NCI-H446 treated with DMSO at 0.1 percent for 48 hours (cell line): ENCODE data around the gene PDE6G.

Experiments used
- DNase-seq: peaks from one replicate; lab custom pipeline; 2025; lab: John Stamatoyannopoulos, UW

PDE6G gene

DNA sequence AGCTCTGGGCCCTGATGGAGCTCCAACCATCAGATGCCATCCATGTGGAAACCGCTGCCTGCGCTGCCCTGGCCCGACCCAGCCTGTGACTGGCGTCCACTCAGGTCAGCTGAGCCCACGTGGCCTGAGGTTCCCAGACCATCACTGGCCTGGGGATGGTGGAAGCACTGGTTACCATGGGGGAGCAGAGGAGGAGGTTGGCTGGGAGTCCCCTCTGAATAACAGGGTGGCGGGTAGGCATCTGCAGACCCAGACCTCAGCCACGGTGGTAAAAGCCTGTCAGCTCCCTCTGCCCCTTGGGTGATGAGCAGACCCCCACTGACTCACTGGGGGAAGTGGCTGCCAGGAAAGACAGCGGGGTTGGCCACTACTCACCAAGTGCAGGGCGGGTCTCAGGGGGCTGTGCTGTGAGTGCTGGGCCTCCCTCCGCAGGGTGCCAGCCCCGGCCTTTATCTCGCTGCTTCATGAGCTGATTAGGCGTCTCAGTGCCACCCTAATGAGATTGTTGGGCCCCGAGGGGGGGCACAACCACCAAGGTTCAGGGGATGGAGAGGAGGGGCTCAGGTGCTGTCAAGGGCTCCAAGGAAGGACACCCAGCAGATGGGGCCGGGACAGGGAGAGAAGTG is at the start of gene PDE6G:
Gene PDE6G (minus strand): TSS at position 425 of the 626 bp plus-strand sequence. CDS start 3,237 bp downstream, outside the sequence.
- DNase-seq = no peak

GRCh38 chr17:81705518-81706231 is 49.3 kb upstream of the PDE6G start:
- DNase-seq = no peak

- DNase-seq = no peak
Observed at GRCh38 chr17:81703747-81704654, 47.7 kb upstream of the PDE6G start.

DNA sequence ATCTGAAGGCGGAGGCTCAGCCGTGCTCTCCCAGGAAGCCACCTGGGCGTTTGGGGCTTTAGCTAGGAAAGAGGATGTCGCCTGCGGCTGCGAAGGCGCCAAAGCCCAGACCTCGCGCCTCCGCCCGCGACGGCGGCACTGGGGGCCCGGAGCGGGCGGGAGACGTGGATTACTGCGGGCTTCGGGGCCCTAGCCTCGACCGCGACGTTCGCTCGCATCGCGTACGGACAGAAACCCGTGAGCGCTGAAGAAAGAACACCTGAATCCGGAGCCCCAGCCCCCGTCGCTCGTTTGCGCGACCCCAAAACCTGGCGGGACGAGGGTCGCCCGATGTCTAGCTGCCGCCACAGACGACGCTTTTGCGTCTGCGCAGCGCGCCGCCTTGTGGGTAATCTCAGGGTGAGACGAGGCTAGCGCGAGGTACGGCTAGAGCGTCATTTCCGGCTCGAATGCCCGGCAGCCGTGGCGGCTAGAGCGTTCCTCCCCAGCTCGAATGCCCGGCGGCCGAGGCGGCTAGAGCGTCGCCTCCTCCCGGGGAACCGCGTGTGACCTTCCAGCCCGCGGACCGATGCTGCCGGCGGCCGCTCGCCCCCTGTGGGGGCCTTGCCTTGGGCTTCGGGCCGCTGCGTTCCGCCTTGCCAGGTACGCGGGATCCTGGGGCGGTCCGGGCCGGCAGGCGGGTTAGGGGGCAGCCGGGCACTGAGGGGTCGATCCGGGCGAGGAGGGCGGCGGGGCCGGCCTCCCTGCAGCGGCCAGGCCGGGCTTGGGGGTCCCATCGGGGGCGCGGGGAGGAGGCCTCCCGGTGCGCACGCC is 46.8 kb upstream of the PDE6G start, which contains the start of gene MRPL12:
Gene MRPL12 (plus strand): TSS at position 434 of the 813 bp plus-strand sequence. CDS start 135 bp downstream, at position 569.
- peak; percentile 82 for DNase-seq

- DNase-seq = no peak
Observed at GRCh38 chr17:81701288-81702071, 45.1 kb upstream of the PDE6G start.

DNA sequence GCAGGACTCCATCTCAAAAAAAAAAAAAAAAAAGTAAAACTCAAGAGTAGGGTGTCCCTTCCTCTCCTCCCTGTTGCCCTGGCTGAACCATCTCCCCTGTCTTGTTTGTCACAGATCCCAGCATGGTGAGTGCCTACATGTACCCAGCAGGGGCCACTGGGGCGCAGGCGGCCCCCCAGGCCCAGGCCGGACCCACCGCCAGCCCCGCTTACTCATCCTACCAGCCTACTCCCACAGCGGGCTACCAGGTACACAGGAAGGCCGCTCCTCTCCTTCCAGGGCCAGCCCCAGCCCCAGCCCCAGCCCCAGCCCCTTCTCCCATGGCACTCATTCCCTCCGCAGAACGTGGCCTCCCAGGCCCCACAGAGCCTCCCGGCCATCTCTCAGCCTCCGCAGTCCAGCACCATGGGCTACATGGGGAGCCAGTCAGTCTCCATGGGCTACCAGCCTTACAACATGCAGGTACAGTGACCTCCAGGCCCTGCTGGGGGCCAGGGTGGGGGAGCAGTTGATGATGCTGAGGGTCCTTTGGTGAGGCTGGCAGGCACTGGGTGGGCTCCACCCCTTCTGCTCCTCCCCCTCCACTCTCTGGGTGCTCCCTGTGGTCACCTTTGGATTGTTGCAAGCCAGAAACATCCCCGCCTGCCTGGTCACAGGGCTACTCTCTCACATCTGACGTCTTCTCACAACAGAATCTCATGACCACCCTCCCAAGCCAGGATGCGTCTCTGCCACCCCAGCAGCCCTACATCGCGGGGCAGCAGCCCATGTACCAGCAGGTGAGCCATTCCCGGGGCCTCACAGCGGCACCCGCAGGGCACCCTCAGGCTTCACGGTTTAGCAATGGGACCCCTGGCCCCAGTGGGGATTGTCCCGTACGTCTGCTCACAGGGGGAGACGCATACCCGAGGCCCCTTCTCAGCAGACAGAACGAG is 44.3 kb upstream of the PDE6G start:
- no peak for DNase-seq

GRCh38 chr17:81697261-81698044 is 41.1 kb upstream of the PDE6G start:
- no peak for DNase-seq

- no peak for DNase-seq
Observed at GRCh38 chr17:81696218-81696941, 40.0 kb upstream of the PDE6G start.

DNA sequence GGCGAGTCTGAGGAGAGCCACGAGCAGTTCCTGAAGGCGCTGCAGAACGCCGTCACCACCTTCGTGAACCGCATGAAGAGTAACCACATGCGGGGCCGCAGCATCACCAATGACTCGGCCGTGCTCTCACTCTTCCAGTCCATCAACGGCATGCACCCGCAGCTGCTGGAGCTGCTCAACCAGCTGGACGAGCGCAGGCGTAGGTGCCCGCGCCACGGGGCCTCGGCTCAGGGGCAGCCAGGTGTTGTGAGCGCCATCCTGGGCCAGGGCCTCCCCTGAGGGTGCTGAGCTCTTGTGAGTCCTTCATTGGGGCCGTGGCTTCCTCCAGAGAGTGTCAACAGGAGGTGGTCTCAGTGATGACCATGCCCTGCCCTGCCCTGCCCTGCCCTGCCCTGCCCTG is 39.5 kb upstream of the PDE6G start:
- no peak for DNase-seq

DNA sequence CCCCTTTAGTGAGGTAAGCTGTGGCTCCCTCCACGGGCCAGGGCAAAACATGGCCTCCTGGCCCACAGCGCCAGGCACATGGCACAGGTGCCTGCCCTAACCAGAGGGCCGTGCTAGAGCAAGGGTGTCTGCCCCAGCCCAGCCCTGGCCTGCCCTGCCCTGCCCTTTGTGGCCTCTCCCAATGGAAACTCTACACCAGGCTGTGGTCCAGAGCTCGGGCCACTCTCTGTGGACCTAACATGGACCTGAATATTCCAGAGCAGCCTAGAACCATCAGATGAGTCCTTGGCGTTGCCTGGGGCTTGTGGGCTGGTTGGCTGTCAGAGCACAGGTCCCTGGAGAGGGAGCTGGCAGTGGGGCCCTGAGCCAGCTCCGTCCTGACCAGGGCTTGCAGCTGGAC is 38.9 kb upstream of the PDE6G start:
- DNase-seq = no peak

- no peak for DNase-seq
Observed at GRCh38 chr17:81694810-81695209, 38.5 kb upstream of the PDE6G start.

DNA sequence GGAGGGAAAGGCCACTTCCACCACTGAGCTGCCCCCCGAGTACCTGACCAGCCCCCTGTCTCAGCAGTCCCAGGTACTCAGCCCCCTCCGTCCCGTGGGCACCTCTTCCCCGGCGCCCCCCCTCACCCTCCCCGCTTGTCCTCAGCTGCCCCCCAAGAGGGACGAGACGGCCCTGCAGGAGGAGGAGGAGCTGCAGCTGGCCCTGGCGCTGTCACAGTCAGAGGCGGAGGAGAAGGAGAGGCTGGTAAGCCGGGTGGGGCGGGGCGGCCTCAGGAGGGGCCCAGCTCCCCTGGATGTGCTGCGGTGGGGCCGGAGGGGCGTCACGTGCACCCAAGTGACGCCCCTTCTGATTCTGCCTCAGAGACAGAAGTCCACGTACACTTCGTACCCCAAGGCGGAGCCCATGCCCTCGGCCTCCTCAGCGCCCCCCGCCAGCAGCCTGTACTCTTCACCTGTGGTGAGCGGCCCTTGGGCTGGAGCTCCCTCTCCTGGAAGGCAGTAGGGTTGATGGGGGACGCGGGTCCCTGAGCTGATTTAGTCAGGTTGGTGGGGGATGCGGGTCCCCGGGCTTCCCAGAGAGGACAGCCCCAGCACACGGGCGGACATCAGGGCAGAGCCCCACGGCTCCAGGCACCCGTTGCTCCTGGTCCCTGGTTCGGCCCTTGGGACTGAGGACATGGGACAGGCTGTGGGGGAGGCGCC is 37.3 kb upstream of the PDE6G start:
- DNase-seq = no peak

- DNase-seq = no peak
Observed at GRCh38 chr17:81691608-81692007, 35.3 kb upstream of the PDE6G start.

DNA sequence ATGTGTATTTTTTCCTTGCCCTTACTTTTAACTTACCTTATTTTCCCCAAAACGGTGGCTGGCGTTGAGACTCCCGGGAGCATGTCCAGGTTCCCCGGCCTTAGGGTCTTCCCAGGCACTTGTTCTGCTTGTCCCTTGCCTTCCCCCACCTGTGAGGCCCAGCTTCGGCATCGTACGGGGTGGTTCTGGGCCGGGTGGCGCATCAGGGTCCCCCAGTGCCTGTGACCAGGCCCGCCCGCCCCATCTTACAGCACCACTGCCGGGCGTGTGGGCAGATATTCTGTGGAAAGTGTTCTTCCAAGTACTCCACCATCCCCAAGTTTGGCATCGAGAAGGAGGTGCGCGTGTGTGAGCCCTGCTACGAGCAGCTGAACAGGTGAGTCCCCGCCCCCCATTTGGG is 34.9 kb upstream of the PDE6G start:
- DNase-seq = no peak

- DNase-seq = no peak
Observed at GRCh38 chr17:81690549-81690948, 34.2 kb upstream of the PDE6G start.

- no peak for DNase-seq
Observed at GRCh38 chr17:81690066-81690465, 33.7 kb upstream of the PDE6G start.

GRCh38 chr17:81688616-81689015 is 32.3 kb upstream of the PDE6G start:
- no peak for DNase-seq
